ENCODE measurements around the gene PFKL. TPM values are rescaled to one million over a fixed set of nuclear protein-coding genes. Genes with fewer than 3 reads are reported as not detected.

The PFKL gene
- total RNA-seq, 1 experiment from 2014 or later = 90.2 TPM

DNA sequence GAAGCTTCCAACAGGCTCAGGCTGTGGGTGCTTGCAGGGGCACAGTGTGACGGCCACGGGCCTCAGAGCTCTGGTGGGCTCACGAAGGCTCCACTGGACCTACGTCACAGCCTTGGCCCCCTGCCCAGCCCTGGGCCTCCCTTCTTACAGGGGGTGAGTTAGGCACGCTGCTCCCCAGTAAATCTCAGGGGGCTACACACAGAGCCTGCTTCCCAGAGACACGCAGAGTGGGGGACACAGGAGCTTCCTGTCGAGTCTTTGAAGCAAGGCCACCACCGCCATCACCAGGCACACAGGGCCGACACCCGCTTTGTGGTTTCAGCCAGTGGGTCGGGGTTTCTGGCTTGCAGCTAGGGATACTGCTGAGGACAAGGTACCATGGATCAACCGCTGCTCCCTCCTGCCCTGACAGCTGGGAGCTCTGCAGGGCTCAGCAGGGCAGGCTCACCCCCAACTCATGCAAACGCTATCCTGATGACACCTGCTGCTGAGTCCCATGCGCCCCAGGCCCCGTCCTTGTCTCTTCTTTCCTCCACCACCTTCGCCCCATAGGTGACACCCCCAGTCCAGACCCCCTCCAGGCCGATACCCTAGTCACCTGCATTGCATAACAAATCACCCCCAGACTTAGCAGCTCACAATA lies 44.8 kb downstream of the PFKL start:
- no peaks in the 10 kb centered on the region for H3K36me3 Mint-ChIP-seq (ENCODE audit: insufficient read depth, unreplicated experiment)
- H3K27me3 Mint-ChIP-seq (ENCODE audit: insufficient read depth, unreplicated experiment) = no peaks in the 10 kb centered on the region
- DNase-seq (ENCODE audit: unreplicated experiment) = no peak
- no TSS peak for BruUV-seq (replicated peaks)
- H3K9me3 Mint-ChIP-seq (ENCODE audit: unreplicated experiment) = no peaks in the 10 kb centered on the region
- no peak overlapping the region for H3K4me3 Mint-ChIP-seq (ENCODE audit: unreplicated experiment)
- ChIA-PET POLR2A (interaction anchor here (1.1 kb wide), 1 partner anchor 9 kb away, joined by 3 read pairs; the partner anchor contains the start of gene TRPM2), CTCF (interaction anchor here (0.9 to 1.2 kb wide), 2 partner anchors 9 to 16 kb away, joined by 4 read pairs; partner anchors contain the start of gene TRPM2)
- TF ChIP-seq, protein P1, sequence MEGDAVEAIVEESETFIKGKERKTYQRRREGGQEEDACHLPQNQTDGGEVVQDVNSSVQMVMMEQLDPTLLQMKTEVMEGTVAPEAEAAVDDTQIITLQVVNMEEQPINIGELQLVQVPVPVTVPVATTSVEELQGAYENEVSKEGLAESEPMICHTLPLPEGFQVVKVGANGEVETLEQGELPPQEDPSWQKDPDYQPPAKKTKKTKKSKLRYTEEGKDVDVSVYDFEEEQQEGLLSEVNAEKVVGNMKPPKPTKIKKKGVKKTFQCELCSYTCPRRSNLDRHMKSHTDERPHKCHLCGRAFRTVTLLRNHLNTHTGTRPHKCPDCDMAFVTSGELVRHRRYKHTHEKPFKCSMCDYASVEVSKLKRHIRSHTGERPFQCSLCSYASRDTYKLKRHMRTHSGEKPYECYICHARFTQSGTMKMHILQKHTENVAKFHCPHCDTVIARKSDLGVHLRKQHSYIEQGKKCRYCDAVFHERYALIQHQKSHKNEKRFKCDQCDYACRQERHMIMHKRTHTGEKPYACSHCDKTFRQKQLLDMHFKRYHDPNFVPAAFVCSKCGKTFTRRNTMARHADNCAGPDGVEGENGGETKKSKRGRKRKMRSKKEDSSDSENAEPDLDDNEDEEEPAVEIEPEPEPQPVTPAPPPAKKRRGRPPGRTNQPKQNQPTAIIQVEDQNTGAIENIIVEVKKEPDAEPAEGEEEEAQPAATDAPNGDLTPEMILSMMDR (IDR thresholded peaks at IDR 0.05; ENCODE audit: unreplicated experiment) = no peak
- intact Hi-C loops (cut with micrococcal nuclease) = no loop called here
- H3K4me1 Mint-ChIP-seq (ENCODE audit: insufficient read depth, unreplicated experiment) = peaks cover 4% of the 10 kb centered on the region
- H3K27ac Mint-ChIP-seq (ENCODE audit: low read depth, unreplicated experiment) = no peak overlapping the region

DNA sequence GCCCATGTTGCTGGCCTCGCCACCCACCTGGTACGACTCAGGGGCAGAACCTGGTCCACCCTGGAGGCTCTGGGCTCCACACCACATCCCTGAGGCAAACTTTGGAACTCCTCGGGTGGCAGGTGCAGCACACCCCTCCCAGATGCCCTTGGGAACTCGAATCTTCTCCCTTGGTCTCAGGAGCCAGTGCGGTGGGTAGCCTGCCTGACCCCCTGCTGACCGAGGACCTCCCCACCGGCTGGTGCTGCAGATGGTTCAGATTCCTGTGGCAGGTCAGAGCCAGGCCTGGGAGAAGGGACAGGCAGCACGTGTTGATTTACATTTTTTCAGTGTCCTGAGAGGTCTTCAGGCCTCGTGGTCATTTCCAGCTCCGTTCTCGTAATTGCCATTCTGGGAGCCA lies 45.6 kb downstream of the PFKL start:
- intact Hi-C loops (cut with micrococcal nuclease) = no loop called here

DNA sequence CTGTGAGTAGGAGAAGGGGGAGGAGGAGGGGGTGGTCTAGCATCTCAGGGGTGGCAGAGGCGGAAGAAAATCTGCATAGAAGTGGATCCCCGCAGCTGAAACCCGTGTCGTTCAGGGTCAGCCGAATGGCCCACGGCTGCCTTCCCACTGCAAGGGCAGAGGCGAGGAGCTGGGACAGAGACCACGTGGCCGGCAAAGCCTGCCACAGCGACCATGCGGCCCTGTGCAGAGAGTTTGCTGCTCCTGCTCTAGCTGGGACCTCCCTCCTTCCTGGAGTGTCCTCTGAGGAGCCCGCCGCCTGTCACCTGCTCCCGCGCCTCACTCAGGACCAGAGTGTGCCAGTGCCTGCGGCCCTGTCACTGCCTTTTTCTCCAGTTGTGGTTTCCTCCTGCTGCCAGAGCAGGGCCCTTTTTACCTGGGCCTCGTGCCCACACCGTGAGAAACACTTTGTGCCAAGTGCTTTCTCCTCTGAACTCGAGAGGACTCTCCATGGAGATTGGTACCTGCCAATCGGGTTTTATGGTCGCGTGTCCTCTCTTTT lies 48.1 kb downstream of the PFKL start:
- intact Hi-C loops (cut with micrococcal nuclease) = no loop called here
- Mint-ChIP-seq H3K9me3 (ENCODE audit: unreplicated experiment) (no peaks in the 10 kb centered on the region), H3K27ac (ENCODE audit: low read depth, unreplicated experiment) (no peak overlapping the region), H3K4me3 (ENCODE audit: unreplicated experiment) (no peak overlapping the region), H3K36me3 (ENCODE audit: insufficient read depth, unreplicated experiment) (no peaks in the 10 kb centered on the region), H3K27me3 (ENCODE audit: insufficient read depth, unreplicated experiment) (no peaks in the 10 kb centered on the region), H3K4me1 (ENCODE audit: insufficient read depth, unreplicated experiment) (no peaks in the 10 kb centered on the region)
- DNase-seq (ENCODE audit: unreplicated experiment) = no peak
- no TSS peak for BruUV-seq (replicated peaks)
- ChIA-PET CTCF (no interaction called here), POLR2A (no interaction called here)
- TF ChIP-seq, protein P1 (IDR thresholded peaks at IDR 0.05; ENCODE audit: unreplicated experiment) = no peak

More for the DNA sequence above, 45.6 kb downstream of the PFKL start:
- Mint-ChIP-seq H3K9me3 (ENCODE audit: unreplicated experiment) (no peaks in the 10 kb centered on the region), H3K27ac (ENCODE audit: low read depth, unreplicated experiment) (no peak overlapping the region), H3K4me1 (ENCODE audit: insufficient read depth, unreplicated experiment) (peaks cover 2% of the 10 kb centered on the region), H3K36me3 (ENCODE audit: insufficient read depth, unreplicated experiment) (no peaks in the 10 kb centered on the region), H3K4me3 (ENCODE audit: unreplicated experiment) (no peak overlapping the region), H3K27me3 (ENCODE audit: insufficient read depth, unreplicated experiment) (no peaks in the 10 kb centered on the region)
- CTCF ChIA-PET = interaction anchor here (0.6 kb wide), 1 partner anchor 21 kb away, joined by 3 read pairs; no protein-coding TSS in a partner anchor
- TF ChIP-seq, protein P1 (IDR thresholded peaks at IDR 0.05; ENCODE audit: unreplicated experiment) = no peak
- no peak for DNase-seq (ENCODE audit: unreplicated experiment)
- POLR2A ChIA-PET = no interaction called here
- no TSS peak for BruUV-seq (replicated peaks)

DNA sequence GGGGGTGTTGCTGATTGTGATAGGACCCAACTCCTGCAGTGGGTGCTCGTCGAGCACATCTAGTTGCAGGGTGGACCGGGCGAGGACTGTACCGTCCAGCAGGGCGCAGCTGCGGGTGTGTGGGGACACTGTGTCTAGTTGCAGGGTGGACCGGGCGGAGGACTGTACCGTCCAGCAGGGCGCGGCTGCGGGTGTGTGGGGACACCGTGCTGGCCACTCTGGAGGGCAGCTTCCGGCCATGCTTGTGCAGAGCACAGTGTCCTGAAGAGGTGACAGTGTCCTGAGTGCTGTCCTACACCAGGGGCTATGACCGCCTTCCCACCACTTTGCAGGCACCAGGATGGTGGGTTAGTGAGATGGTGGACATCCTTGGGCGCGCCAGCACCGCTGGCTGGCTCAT lies 49.0 kb downstream of the PFKL start:
- no peaks in the 10 kb centered on the region for H3K9me3 Mint-ChIP-seq (ENCODE audit: unreplicated experiment)
- no peaks in the 10 kb centered on the region for H3K27me3 Mint-ChIP-seq (ENCODE audit: insufficient read depth, unreplicated experiment)
- no peak overlapping the region for H3K4me3 Mint-ChIP-seq (ENCODE audit: unreplicated experiment)
- ChIA-PET POLR2A (no interaction called here), CTCF (no interaction called here)
- no TSS peak for BruUV-seq (replicated peaks)
- no peaks in the 10 kb centered on the region for H3K36me3 Mint-ChIP-seq (ENCODE audit: insufficient read depth, unreplicated experiment)
- TF ChIP-seq, protein P1 (IDR thresholded peaks at IDR 0.05; ENCODE audit: unreplicated experiment) = no peak
- DNase-seq (ENCODE audit: unreplicated experiment) = no peak
- H3K4me1 Mint-ChIP-seq (ENCODE audit: insufficient read depth, unreplicated experiment) = no peaks in the 10 kb centered on the region
- H3K27ac Mint-ChIP-seq (ENCODE audit: low read depth, unreplicated experiment) = no peak overlapping the region
- intact Hi-C loops (cut with micrococcal nuclease) = no loop called here
